Fibroblast of lung (primary cell): Measurements from ENCODE around the gene KCNK15. TPM values are rescaled to one million over a fixed set of nuclear protein-coding genes. Genes with fewer than 3 reads are reported as not detected.

Source experiments
- DNase-seq, 2 donors: peaks; one replicate each; pipeline versions ENCODE4 v3.0.0 to v3.0.0-alpha.2; 2010; ENCODE audit warnings: low read depth in 2 of 2
- H2AFZ ChIP-seq: 2 replicates; pipeline ENCODE4 v1.5.1; 2012; ENCODE audit warnings: low read length, control low read depth, inconsistent platforms
- H3K27ac ChIP-seq: 2 replicates; pipeline ENCODE4 v1.5.1; 2011; ENCODE audit warnings: low read length, control low read depth; ENCODE audit not compliant: insufficient read depth
- H3K27me3 ChIP-seq: 2 replicates; pipeline ENCODE4 v1.5.1; 2011; ENCODE audit warnings: mild to moderate bottlenecking, low read length; ENCODE audit not compliant: control insufficient read depth, insufficient read depth
- H3K36me3 ChIP-seq: 2 replicates; pipeline ENCODE4 v1.5.1; 2011; ENCODE audit warnings: low read length; ENCODE audit not compliant: control insufficient read depth, insufficient read depth
- H3K4me1 ChIP-seq: 2 replicates; pipeline ENCODE4 v1.5.1; 2011; ENCODE audit warnings: low read length; ENCODE audit not compliant: control insufficient read depth, insufficient read depth; ENCODE audit errors: extremely low read depth
- H3K4me2 ChIP-seq: 2 replicates; pipeline ENCODE4 v1.5.1; 2011; ENCODE audit warnings: low read length, control low read depth; ENCODE audit not compliant: insufficient read depth; ENCODE audit errors: extremely low read depth
- H3K4me3 ChIP-seq, 4 experiments: fragments of 200-600 bp in 1 of 4; sonication (generic) in 1 of 4; replicated peaks in 1 of 4; 2 replicates each; pipeline ENCODE4 v1.5.1; 2011 to 2016; ENCODE audit warnings: low read length in 4 of 4, low read depth in 3 of 4, mild to moderate bottlenecking in 3 of 4, control low read depth in 2 of 4, inconsistent platforms in 1 of 4, mixed read lengths in 1 of 4; ENCODE audit not compliant: insufficient read depth in 1 of 4; ENCODE audit errors: control extremely low read depth in 1 of 4
- H3K79me2 ChIP-seq: 2 replicates; pipeline ENCODE4 v1.5.1; 2012; ENCODE audit warnings: mild to moderate bottlenecking, low read length, inconsistent platforms; ENCODE audit not compliant: control insufficient read depth, insufficient read depth
- H3K9ac ChIP-seq: 2 replicates; pipeline ENCODE4 v1.5.1; 2011; ENCODE audit warnings: mild to moderate bottlenecking, low read length, control low read depth; ENCODE audit not compliant: insufficient read depth
- H3K9me3 ChIP-seq: 2 replicates; pipeline ENCODE4 v1.5.1; 2012; ENCODE audit warnings: low read depth, low read length; ENCODE audit not compliant: control insufficient read depth, insufficient read depth
- H4K20me1 ChIP-seq: 2 replicates; pipeline ENCODE4 v1.5.1; 2011; ENCODE audit warnings: low read length; ENCODE audit not compliant: control insufficient read depth, insufficient read depth; ENCODE audit errors: extremely low read depth
- CTCF ChIP-seq, 2 donors: IDR thresholded peaks in 1 of 2; conservative IDR thresholded peaks in 1 of 2; 1 replicate in 1 of 2; 2 replicates in 1 of 2; pipeline ENCODE4 v1.5.1; 2011 to 2012; ENCODE audit warnings: low read length in 2 of 2, control low read depth in 1 of 2, inconsistent platforms in 1 of 2, low read depth in 1 of 2, mild to moderate bottlenecking in 1 of 2
- EZH2 ChIP-seq: IDR thresholded peaks from 2 replicates; pipeline ENCODE4 v1.5.1; 2012; ENCODE audit warnings: low read length, control low read depth, mild to moderate bottlenecking; ENCODE audit errors: missing control alignments
- polyA plus RNA-seq, 2 donors: library from polyadenylated mRNA; depleted of rRNA in 1 of 2; stranded (reverse) in 1 of 2; unstranded in 1 of 2; fragments of >200 nt; gene quantifications; 2 replicates each; pipeline ENCODE4 v1.2.1, GENCODE V29; 2011 to 2012; ENCODE audit warnings: missing spikeins in 1 of 2
- total RNA-seq: library from RNA; depleted of rRNA; stranded (reverse); fragments of >200 nt; gene quantifications from 2 replicates; pipeline ENCODE4 v1.2.1, GENCODE V29; 2014

The KCNK15 gene
- total and polyA plus RNA-seq, 2 donors (not counting 1 experiment from before 2014, with no cell fraction given) = 1.8 to 2.2 TPM

- Histone ChIP-seq H3K4me3 (no peak overlapping the region), H3K9me3 (no peaks in the 10 kb centered on the region), H3K4me2 (no peak overlapping the region), H3K9ac (no peak overlapping the region), H4K20me1 (no peaks in the 10 kb centered on the region), H3K4me1 (no peaks in the 10 kb centered on the region), H3K36me3 (no peaks in the 10 kb centered on the region), H3K27me3 (peaks cover 13% of the 10 kb centered on the region), H3K27ac (no peak overlapping the region), H2AFZ (no peak overlapping the region), H3K79me2 (no peaks in the 10 kb centered on the region)
- TF ChIP-seq CTCF (conservative IDR thresholded peaks at IDR 0.05 in 1 of 2, IDR thresholded peaks at IDR 0.05 in 1 of 2; ENCODE audit: low read depth in 1 of 2, low read length in 2 of 2) (no peak), EZH2 (no peak)
- no peak for DNase-seq
These were observed 20.2 kb downstream of the KCNK15 start for GRCh38 chr20:44765701-44766347.

- Histone ChIP-seq H3K79me2 (no peaks in the 10 kb centered on the region), H3K36me3 (no peaks in the 10 kb centered on the region), H3K4me2 (no peak overlapping the region), H2AFZ (no peak overlapping the region), H3K27ac (no peak overlapping the region), H3K27me3 (peaks cover 10% of the 10 kb centered on the region), H3K9me3 (no peaks in the 10 kb centered on the region), H3K4me1 (no peaks in the 10 kb centered on the region), H4K20me1 (no peaks in the 10 kb centered on the region), H3K9ac (no peak overlapping the region), H3K4me3 (no peak overlapping the region)
- DNase-seq = no peak
- no peak for TF ChIP-seq CTCF (conservative IDR thresholded peaks at IDR 0.05 in 1 of 2, IDR thresholded peaks at IDR 0.05 in 1 of 2; ENCODE audit: low read depth in 1 of 2, low read length in 2 of 2)
- no peak for TF ChIP-seq EZH2
These were observed 22.6 kb downstream of the KCNK15 start for GRCh38 chr20:44768256-44768655.

GRCh38 chr20:44768854-44769480 is 23.3 kb downstream of the KCNK15 start:
- Histone ChIP-seq H3K4me2 (no peak overlapping the region), H3K27me3 (peaks cover 11% of the 10 kb centered on the region), H3K79me2 (no peaks in the 10 kb centered on the region), H3K4me1 (no peaks in the 10 kb centered on the region), H3K9ac (no peak overlapping the region), H4K20me1 (no peaks in the 10 kb centered on the region), H2AFZ (no peak overlapping the region), H3K4me3 (no peak overlapping the region), H3K36me3 (no peaks in the 10 kb centered on the region), H3K9me3 (no peaks in the 10 kb centered on the region), H3K27ac (no peak overlapping the region)
- no peak for DNase-seq
- no peak for TF ChIP-seq EZH2
- TF ChIP-seq CTCF (conservative IDR thresholded peaks at IDR 0.05 in 1 of 2, IDR thresholded peaks at IDR 0.05 in 1 of 2; ENCODE audit: low read depth in 1 of 2, low read length in 2 of 2) = no peak
